Duodenal mucosa (tissue), 2 donors: ENCODE measurements around the gene SIM1.

Experiments
- H3K27ac ChIP-seq: one replicate; pipeline ENCODE4 v1.7.0; 2013; ENCODE audit warnings: low read depth, low read length
- H3K27me3 ChIP-seq, 2 donors: one replicate each; pipeline ENCODE4 v1.7.0; 2013; ENCODE audit warnings: low read length in 2 of 2, control low read depth in 1 of 2; ENCODE audit not compliant: insufficient read depth in 2 of 2, control insufficient read depth in 1 of 2
- H3K36me3 ChIP-seq, 2 donors: one replicate each; pipeline ENCODE4 v1.7.0; 2013; ENCODE audit warnings: low read length in 2 of 2, control low read depth in 1 of 2; ENCODE audit not compliant: insufficient read depth in 2 of 2, control insufficient read depth in 1 of 2
- H3K4me1 ChIP-seq, 2 donors: one replicate each; pipeline ENCODE4 v1.7.0; 2013; ENCODE audit warnings: low read length in 2 of 2, control low read depth in 1 of 2; ENCODE audit not compliant: insufficient read depth in 2 of 2, control insufficient read depth in 1 of 2
- H3K4me3 ChIP-seq, 2 donors: one replicate each; pipeline ENCODE4 v1.7.0; 2013; ENCODE audit warnings: low read length in 2 of 2, low read depth in 1 of 2
- H3K9ac ChIP-seq, 2 donors: one replicate each; pipeline ENCODE4 v1.7.0; 2013; ENCODE audit warnings: low read length in 2 of 2, low read depth in 1 of 2
- H3K9me3 ChIP-seq, 2 donors: one replicate each; pipeline ENCODE4 v1.7.0; 2013; ENCODE audit warnings: low read length in 2 of 2, control low read depth in 1 of 2; ENCODE audit not compliant: control insufficient read depth in 1 of 2

The SIM1 gene

DNA sequence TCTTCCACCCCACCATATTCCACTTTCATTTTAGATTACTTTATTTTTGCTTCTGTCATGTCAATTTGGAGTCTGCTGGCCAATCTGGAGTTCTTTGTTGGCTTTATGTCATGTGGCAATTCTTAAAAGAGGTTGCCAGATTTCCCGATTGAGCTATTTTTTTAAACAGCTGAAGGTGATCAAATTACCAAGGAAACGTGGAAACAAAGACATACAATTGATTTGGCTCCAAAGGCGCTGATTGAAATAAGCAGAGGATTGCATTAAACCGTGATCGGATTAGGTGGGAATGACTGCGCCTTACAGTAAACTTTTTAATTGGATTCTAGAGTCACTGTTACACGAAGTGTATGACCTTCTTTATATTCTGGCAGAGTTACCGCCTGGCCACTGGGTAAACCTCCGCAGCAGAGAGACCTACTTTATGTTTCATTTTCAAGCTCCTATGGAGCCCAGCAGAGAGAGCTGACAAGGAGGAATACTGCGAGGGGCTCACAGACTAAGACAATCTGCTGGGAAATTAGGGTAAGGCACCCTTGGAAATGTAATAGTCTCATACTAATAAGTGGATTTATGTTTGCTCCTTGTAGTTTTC lies 37.9 kb downstream of the SIM1 start:
- Histone ChIP-seq H3K9ac (no peak overlapping the region), H3K36me3 (no peaks in the 10 kb centered on the region), H3K27me3 (no peaks in the 10 kb centered on the region), H3K27ac (no peak overlapping the region), H3K4me1 (no peaks in the 10 kb centered on the region), H3K4me3 (no peak overlapping the region), H3K9me3 (no peaks in the 10 kb centered on the region)

GRCh38 chr6:100426241-100426640 lies 38.5 kb downstream of the SIM1 start:
- Histone ChIP-seq H3K9ac (no peak overlapping the region), H3K9me3 (no peaks in the 10 kb centered on the region), H3K27me3 (no peaks in the 10 kb centered on the region), H3K27ac (no peak overlapping the region), H3K36me3 (no peaks in the 10 kb centered on the region), H3K4me1 (no peaks in the 10 kb centered on the region), H3K4me3 (no peak overlapping the region)

- Histone ChIP-seq H3K9ac (no peak overlapping the region), H3K27ac (no peak overlapping the region), H3K4me1 (no peaks in the 10 kb centered on the region), H3K27me3 (peaks cover 0 to 2% of the 10 kb centered on the region in 2 donors), H3K4me3 (no peak overlapping the region), H3K9me3 (no peaks in the 10 kb centered on the region), H3K36me3 (no peaks in the 10 kb centered on the region)
These were observed 44.0 kb downstream of the SIM1 start for GRCh38 chr6:100420711-100421110.

GRCh38 chr6:100417036-100417435 lies 47.7 kb downstream of the SIM1 start:
- Histone ChIP-seq H3K4me1 (no peaks in the 10 kb centered on the region), H3K27me3 (peaks cover 0 to 2% of the 10 kb centered on the region in 2 donors), H3K27ac (no peak overlapping the region)

GRCh38 chr6:100415768-100416167 lies 49.0 kb downstream of the SIM1 start:
- H3K4me1 ChIP-seq = no peaks in the 10 kb centered on the region
- no peaks in the 10 kb centered on the region for H3K9me3 ChIP-seq
- no peak overlapping the region for H3K4me3 ChIP-seq
- H3K27ac ChIP-seq = no peak overlapping the region
- no peak overlapping the region for H3K9ac ChIP-seq
- H3K27me3 ChIP-seq = peaks cover 0 to 2% of the 10 kb centered on the region in 2 donors
- H3K36me3 ChIP-seq = no peaks in the 10 kb centered on the region

More at GRCh38 chr6:100417036-100417435, 47.7 kb downstream of the SIM1 start:
- H3K9ac ChIP-seq = no peak overlapping the region
- H3K4me3 ChIP-seq = no peak overlapping the region
- no peaks in the 10 kb centered on the region for H3K9me3 ChIP-seq
- no peaks in the 10 kb centered on the region for H3K36me3 ChIP-seq

GRCh38 chr6:100412872-100413271 lies 51.8 kb downstream of the SIM1 start:
- Histone ChIP-seq H3K9ac (no peak overlapping the region), H3K36me3 (no peaks in the 10 kb centered on the region), H3K9me3 (no peaks in the 10 kb centered on the region), H3K27me3 (no peaks in the 10 kb centered on the region), H3K4me3 (no peak overlapping the region), H3K27ac (no peak overlapping the region), H3K4me1 (no peaks in the 10 kb centered on the region)

- Histone ChIP-seq H3K36me3 (no peaks in the 10 kb centered on the region), H3K9ac (no peak overlapping the region), H3K9me3 (no peaks in the 10 kb centered on the region), H3K4me3 (no peak overlapping the region), H3K4me1 (no peaks in the 10 kb centered on the region), H3K27me3 (no peaks in the 10 kb centered on the region), H3K27ac (no peak overlapping the region)
These were observed 60.7 kb downstream of the SIM1 start for GRCh38 chr6:100404051-100404450.

DNA sequence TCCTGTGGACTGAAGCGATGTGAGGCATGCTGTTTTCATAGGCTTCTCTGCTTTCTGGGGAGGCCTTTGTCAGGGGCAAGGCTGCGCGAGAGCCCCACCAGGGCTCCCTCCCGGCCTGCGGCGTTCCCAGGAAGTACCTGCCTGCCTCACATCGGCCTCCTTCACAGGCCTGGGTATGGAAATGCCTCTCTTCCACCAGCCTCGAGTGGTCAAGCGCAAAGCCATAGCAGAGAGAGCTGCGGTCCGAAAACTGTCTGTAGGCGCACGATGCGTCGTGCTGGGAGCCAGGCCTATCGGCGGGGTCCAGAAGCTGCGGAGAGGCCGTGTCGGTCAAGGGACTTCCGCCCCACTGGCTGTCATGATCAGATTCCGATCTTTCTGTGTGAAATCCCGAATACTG lies 71.2 kb downstream of the SIM1 start:
- Histone ChIP-seq H3K4me3 (no peak overlapping the region), H3K9me3 (no peaks in the 10 kb centered on the region), H3K27me3 (no peaks in the 10 kb centered on the region), H3K9ac (no peak overlapping the region), H3K27ac (no peak overlapping the region), H3K36me3 (no peaks in the 10 kb centered on the region), H3K4me1 (no peaks in the 10 kb centered on the region)

- Histone ChIP-seq H3K27ac (no peak overlapping the region), H3K36me3 (no peaks in the 10 kb centered on the region), H3K9me3 (no peaks in the 10 kb centered on the region), H3K4me1 (no peaks in the 10 kb centered on the region), H3K9ac (no peak overlapping the region), H3K27me3 (no peaks in the 10 kb centered on the region), H3K4me3 (no peak overlapping the region)
These were observed 72.3 kb downstream of the SIM1 start for GRCh38 chr6:100392423-100392822.

GRCh38 chr6:100388868-100389519 lies 75.7 kb downstream of the SIM1 start:
- Histone ChIP-seq H3K27me3 (no peaks in the 10 kb centered on the region), H3K36me3 (no peaks in the 10 kb centered on the region), H3K27ac (no peak overlapping the region), H3K9ac (no peak overlapping the region), H3K9me3 (no peaks in the 10 kb centered on the region), H3K4me1 (no peaks in the 10 kb centered on the region), H3K4me3 (no peak overlapping the region)
